Keratinocyte (primary cell): ENCODE data around the gene BCAS3. TPM values are rescaled to one million over a fixed set of nuclear protein-coding genes. Genes with fewer than 3 reads are reported as not detected.

Experiments
- DNase-seq: peaks from one replicate; pipeline ENCODE4 v3.0.0-alpha.2; 2011; ENCODE audit warnings: low read depth, missing footprints, low spot score
- FAIRE-seq: peaks from 2 replicates; lab custom pipeline; 2011; peaks lifted over from hg19 to GRCh38; lab: Jason Lieb, UNC
- H2AFZ ChIP-seq: 2 replicates; pipeline ENCODE4 v1.6.0; 2012; ENCODE audit warnings: low read length, control low read depth, inconsistent platforms; ENCODE audit not compliant: control insufficient read depth
- H3K27ac ChIP-seq: 2 replicates; pipeline ENCODE4 v1.5.1; 2011; ENCODE audit warnings: low read length; ENCODE audit not compliant: control insufficient read depth, insufficient read depth
- H3K27me3 ChIP-seq: 3 replicates; pipeline ENCODE4 v1.6.0; 2011; ENCODE audit warnings: low read length; ENCODE audit not compliant: control insufficient read depth, insufficient read depth; ENCODE audit errors: extremely low read depth
- H3K36me3 ChIP-seq, 2 experiments: 2 replicates in 1 of 2; 3 replicates in 1 of 2; pipeline ENCODE4 v1.5.1; 2011; ENCODE audit warnings: low read length in 2 of 2, mild to moderate bottlenecking in 1 of 2; ENCODE audit not compliant: control insufficient read depth in 2 of 2, insufficient read depth in 2 of 2; ENCODE audit errors: extremely low read depth in 1 of 2
- H3K4me1 ChIP-seq: 3 replicates; pipeline ENCODE4 v1.5.1; 2011; ENCODE audit warnings: low read length; ENCODE audit not compliant: control insufficient read depth, insufficient read depth; ENCODE audit errors: extremely low read depth
- H3K4me2 ChIP-seq: 3 replicates; pipeline ENCODE4 v1.6.0; 2011; ENCODE audit warnings: low read depth, low read length; ENCODE audit not compliant: control insufficient read depth, insufficient read depth; ENCODE audit errors: extremely low read depth
- H3K4me3 ChIP-seq, 3 experiments: fragments of 200-600 bp in 1 of 3; sonication (generic) in 1 of 3; 2 replicates in 2 of 3; 3 replicates in 1 of 3; pipeline ENCODE4 v1.5.1; 2011 to 2016; ENCODE audit warnings: low read length in 3 of 3, mild to moderate bottlenecking in 3 of 3, control low read depth in 2 of 3, inconsistent platforms in 1 of 3, low read depth in 1 of 3, mixed read lengths in 1 of 3, mixed run types in 1 of 3, moderate library complexity in 1 of 3; ENCODE audit not compliant: control insufficient read depth in 2 of 3, insufficient read depth in 2 of 3; ENCODE audit errors: extremely low read depth in 1 of 3
- H3K79me2 ChIP-seq: 2 replicates; pipeline ENCODE4 v1.6.0; 2012; ENCODE audit warnings: low read length; ENCODE audit not compliant: control insufficient read depth, insufficient read depth
- H3K9ac ChIP-seq: 3 replicates; pipeline ENCODE4 v1.6.0; 2011; ENCODE audit warnings: low read length; ENCODE audit not compliant: control insufficient read depth, insufficient read depth; ENCODE audit errors: extremely low read depth
- H3K9me1 ChIP-seq: 3 replicates; pipeline ENCODE4 v1.6.0; 2011; ENCODE audit warnings: low read length; ENCODE audit not compliant: control insufficient read depth, insufficient read depth; ENCODE audit errors: extremely low read depth
- H3K9me3 ChIP-seq: 2 replicates; pipeline ENCODE4 v1.5.1; 2012; ENCODE audit warnings: low read depth, low read length; ENCODE audit not compliant: control insufficient read depth
- H4K20me1 ChIP-seq: 3 replicates; pipeline ENCODE4 v1.6.0; 2011; ENCODE audit warnings: low read length; ENCODE audit not compliant: control insufficient read depth, insufficient read depth; ENCODE audit errors: extremely low read depth
- CTCF ChIP-seq, 3 experiments: IDR thresholded peaks in 1 of 3; conservative IDR thresholded peaks in 1 of 3; optimal IDR thresholded peaks in 1 of 3; 2 replicates in 2 of 3; 3 replicates in 1 of 3; pipeline versions ENCODE3 to v1.5.1; 2011; ENCODE audit warnings: low read length in 3 of 3, mild to moderate bottlenecking in 3 of 3, moderate library complexity in 2 of 3, control low read depth in 1 of 3, inconsistent platforms in 1 of 3; ENCODE audit not compliant: insufficient read depth in 2 of 3; ENCODE audit errors: extremely low read depth in 1 of 3
- EZH2 ChIP-seq: IDR thresholded peaks from one replicate; pipeline ENCODE4 v1.6.1; 2012; ENCODE audit warnings: inconsistent platforms, mild to moderate bottlenecking, low read length, moderate library complexity
- dilution Hi-C: fragments of 300-500 bp; cut with MboI; formaldehyde crosslinking; loops from one replicate; pipeline ENCODE4 v1.7.0; 2020; ENCODE audit warnings: low sequenced_read_pairs; ENCODE audit not compliant: extremely low pct_ligation_motif_present
- polyA plus RNA-seq, 5 experiments: library from polyadenylated mRNA; depleted of rRNA in 3 of 5; stranded (reverse) in 3 of 5; stranded (forward) in 1 of 5; unstranded in 1 of 5; fragments of >200 nt; gene quantifications; 1 replicate in 1 of 5; 2 replicates in 3 of 5; 3 replicates in 1 of 5; pipeline versions ENCODE4 v1.2.1 to v1.2.3, GENCODE V29; 2011 to 2012; ENCODE audit warnings: missing spikeins in 2 of 5, low read depth in 1 of 5, low replicate concordance in 1 of 5

BCAS3 gene
- polyA plus RNA-seq, 1 donor (not counting 4 experiments of a cell fraction or from before 2014, with no cell fraction given), result 11.8 TPM

- FAIRE-seq, result no peak
- Histone ChIP-seq H3K4me3 (no peak overlapping the region), H3K79me2 (no peaks in the 10 kb centered on the region), H3K9me3 (no peaks in the 10 kb centered on the region), H3K27ac (no peak overlapping the region), H3K4me2 (no peak overlapping the region), H4K20me1 (no peaks in the 10 kb centered on the region), H2AFZ (no peak overlapping the region), H3K4me1 (peaks cover 11% of the 10 kb centered on the region), H3K9ac (no peak overlapping the region), H3K36me3 (no peaks in the 10 kb centered on the region), H3K9me1 (no peaks in the 10 kb centered on the region), H3K27me3 (no peaks in the 10 kb centered on the region)
- DNase-seq, result no peak
- dilution Hi-C loops, result no loop called here
- TF ChIP-seq EZH2 (no peak), CTCF (optimal IDR thresholded peaks at IDR 0.05 in 1 of 3, IDR thresholded peaks at IDR 0.05 in 1 of 3, conservative IDR thresholded peaks at IDR 0.05 in 1 of 3; ENCODE audit: extremely low read depth in 1 of 3, insufficient read depth in 2 of 3, low read length in 3 of 3) (no peak)
Observed at GRCh38 chr17:60741031-60741430, 63.4 kb downstream of the BCAS3 start.

DNA sequence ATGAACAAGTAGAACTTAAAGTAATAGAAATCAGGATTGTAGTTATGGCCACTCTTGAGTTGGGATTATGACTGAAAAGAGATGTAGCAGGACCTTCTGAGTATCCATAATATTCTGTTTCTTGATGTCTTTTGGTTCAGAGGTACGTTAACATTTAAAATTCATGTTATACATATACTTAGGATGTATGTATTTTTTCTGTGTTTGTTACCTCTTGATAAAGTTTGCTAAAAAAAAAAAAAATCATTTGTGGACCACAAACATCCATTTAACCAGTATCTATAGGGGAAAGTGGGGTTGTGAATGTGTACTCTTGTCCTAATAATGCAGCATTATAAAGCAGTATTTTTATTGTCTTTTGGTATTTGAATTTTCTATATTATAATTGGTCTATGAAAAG is 65.6 kb downstream of the BCAS3 start:
- Histone ChIP-seq H3K27ac (no peak overlapping the region), H3K9me3 (no peaks in the 10 kb centered on the region), H3K4me3 (peak overlapping the region in 1 of 3 experiments; percentile 22), H3K27me3 (no peaks in the 10 kb centered on the region), H3K36me3 (no peaks in the 10 kb centered on the region), H3K9me1 (no peaks in the 10 kb centered on the region), H4K20me1 (no peaks in the 10 kb centered on the region), H3K4me1 (peaks cover 11% of the 10 kb centered on the region), H3K9ac (no peak overlapping the region), H3K79me2 (no peaks in the 10 kb centered on the region), H3K4me2 (peak overlapping the region; percentile 66), H2AFZ (peak overlapping the region; percentile 41)
- dilution Hi-C loops, result no loop called here
- DNase-seq (no peak), FAIRE-seq (no peak)
- no peak for TF ChIP-seq CTCF (optimal IDR thresholded peaks at IDR 0.05 in 1 of 3, IDR thresholded peaks at IDR 0.05 in 1 of 3, conservative IDR thresholded peaks at IDR 0.05 in 1 of 3; ENCODE audit: extremely low read depth in 1 of 3, insufficient read depth in 2 of 3, low read length in 3 of 3)
- TF ChIP-seq EZH2, result no peak
